CD8-positive, alpha-beta memory T cell (primary cell): ENCODE data around the gene MACROD2. TPM values are rescaled to one million over a fixed set of nuclear protein-coding genes. Genes with fewer than 3 reads are reported as not detected.

ENCODE experiments used
- CTCF ChIA-PET: fragments of 350-600 bp; sonication (Branson Sonifier 250); formaldehyde crosslinking; loops from one replicate; lab custom pipeline; 2021; ENCODE audit warnings: antibody characterized with exemption; lab: Charles Lee
- POLR2A ChIA-PET: fragments of 350-600 bp; sonication (Branson Sonifier 250); formaldehyde crosslinking; loops from one replicate; lab custom pipeline; 2021; ENCODE audit warnings: antibody characterized with exemption; lab: Charles Lee
- DNase-seq, 5 donors: peaks; one replicate each; pipeline versions ENCODE4 v3.0.0 to v3.0.0-alpha.2; 2020 to 2022; ENCODE audit warnings: mixed read lengths in 1 of 5
- H3K27ac ChIP-seq: one replicate; pipeline ENCODE4 v1.7.0; 2013; ENCODE audit warnings: low read depth, mild to moderate bottlenecking, low read length, moderate library complexity
- H3K27me3 ChIP-seq: 2 replicates; pipeline ENCODE4 v1.7.0; 2013; ENCODE audit warnings: low read length, mild to moderate bottlenecking; ENCODE audit not compliant: insufficient read depth, poor library complexity, severe bottlenecking
- H3K36me3 ChIP-seq: 2 replicates; pipeline ENCODE4 v1.7.0; 2013; ENCODE audit warnings: mild to moderate bottlenecking, low read length, moderate library complexity; ENCODE audit not compliant: insufficient read depth
- H3K4me1 ChIP-seq: 2 replicates; pipeline ENCODE4 v1.7.0; 2013; ENCODE audit warnings: mild to moderate bottlenecking, low read length, moderate library complexity; ENCODE audit not compliant: insufficient read depth
- H3K4me3 ChIP-seq: 2 replicates; pipeline ENCODE4 v1.7.0; 2013; ENCODE audit warnings: mild to moderate bottlenecking, low read length
- H3K9me3 ChIP-seq: 2 replicates; pipeline ENCODE4 v1.7.0; 2013; ENCODE audit warnings: mild to moderate bottlenecking, low read length
- H3K27ac Mint-ChIP-seq, 8 donors: one replicate each; pipeline ENCODE4 v1.8.0; 2020 to 2021; ENCODE audit warnings: mixed read lengths in 8 of 8, mild to moderate bottlenecking in 6 of 8, inconsistent platforms in 3 of 8, moderate library complexity in 3 of 8
- H3K27me3 Mint-ChIP-seq, 2 donors: one replicate each; pipeline ENCODE4 v1.8.0; 2020 to 2021; ENCODE audit warnings: mixed read lengths in 2 of 2, mild to moderate bottlenecking in 1 of 2, moderate library complexity in 1 of 2
- H3K36me3 Mint-ChIP-seq, 3 donors: one replicate each; pipeline ENCODE4 v1.8.0; 2020 to 2021; ENCODE audit warnings: mixed read lengths in 3 of 3, inconsistent platforms in 1 of 3, mild to moderate bottlenecking in 1 of 3
- H3K4me1 Mint-ChIP-seq, 3 donors: one replicate each; pipeline ENCODE4 v1.8.0; 2020 to 2021; ENCODE audit warnings: mixed read lengths in 3 of 3, inconsistent platforms in 1 of 3, mild to moderate bottlenecking in 1 of 3
- H3K4me3 Mint-ChIP-seq, 7 donors: one replicate each; pipeline ENCODE4 v1.8.0; 2020 to 2021; ENCODE audit warnings: mixed read lengths in 7 of 7, mild to moderate bottlenecking in 6 of 7, moderate library complexity in 4 of 7, inconsistent platforms in 2 of 7
- H3K9me3 Mint-ChIP-seq, 5 donors: one replicate each; pipeline ENCODE4 v1.8.0; 2020 to 2022; ENCODE audit warnings: mixed read lengths in 5 of 5, mild to moderate bottlenecking in 3 of 5, moderate library complexity in 2 of 5, inconsistent platforms in 1 of 5
- polyA plus RNA-seq: library from polyadenylated mRNA; unstranded; fragments of 300-500 nt; fragmentation: Illumina TruSeq; gene quantifications from one replicate; pipeline ENCODE4 v1.2.3, GENCODE V29; 2021
- total RNA-seq, 2 experiments: library from RNA; stranded (reverse); gene quantifications; one replicate each; pipeline ENCODE4 v1.2.3, GENCODE V29; 2021

The MACROD2 gene
- total and polyA plus RNA-seq, 3 experiments from 2014 or later: not detected

DNA sequence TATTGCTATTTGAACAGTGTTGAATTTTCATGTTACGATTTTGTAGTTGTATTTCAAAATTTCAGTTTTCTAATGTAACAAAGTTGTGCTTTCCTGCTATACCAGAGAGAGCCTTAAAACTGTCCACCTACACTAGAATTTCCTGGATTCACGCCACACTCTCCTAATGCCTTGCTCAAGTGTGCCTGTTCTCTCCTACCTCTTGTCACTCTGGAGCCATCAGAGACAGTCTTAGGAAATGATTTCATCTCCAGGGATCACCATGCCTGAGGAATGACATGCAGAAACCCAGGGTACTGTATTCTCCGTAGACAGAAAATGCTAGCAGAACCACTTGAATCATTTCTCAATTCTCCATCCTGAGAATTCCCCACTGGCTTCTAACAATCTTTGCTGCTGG, 1910.3 kb downstream of the MACROD2 start:
- Histone ChIP-seq H3K4me3 (no peak overlapping the region), H3K36me3 (no peaks in the 10 kb centered on the region), H3K9me3 (no peaks in the 10 kb centered on the region), H3K4me1 (no peaks in the 10 kb centered on the region), H3K27me3 (no peaks in the 10 kb centered on the region), H3K27ac (no peak overlapping the region)
- Mint-ChIP-seq H3K36me3 (no peaks in the 10 kb centered on the region), H3K9me3 (peaks cover 8 to 23% (median 18%) of the 10 kb centered on the region in 5 donors), H3K27me3 (no peaks in the 10 kb centered on the region), H3K27ac (no peak overlapping the region), H3K4me1 (no peaks in the 10 kb centered on the region), H3K4me3 (no peak overlapping the region)
- DNase-seq: no peak
- POLR2A ChIA-PET: no interaction called here
- CTCF ChIA-PET: no interaction called here

DNA sequence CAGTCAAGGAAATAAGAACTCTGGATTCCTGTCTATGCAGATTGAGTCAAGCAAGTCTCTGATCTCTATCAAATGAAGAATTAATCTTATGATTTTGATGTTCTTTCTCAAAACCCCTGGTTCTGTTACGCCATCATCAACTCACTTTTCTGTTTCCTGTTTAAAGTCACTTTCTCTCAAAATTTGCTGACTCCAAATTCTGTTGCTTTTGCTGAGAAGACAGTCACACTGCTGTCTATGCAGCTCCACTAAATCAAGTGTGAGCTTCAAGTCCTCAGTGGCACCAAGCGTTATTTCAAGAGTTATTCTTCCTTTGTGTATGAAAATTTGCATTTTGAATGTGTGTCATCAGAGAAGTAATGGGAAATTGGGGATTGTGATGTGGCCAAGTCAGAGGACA, 1914.7 kb downstream of the MACROD2 start:
- H3K4me3 ChIP-seq: no peak overlapping the region
- Mint-ChIP-seq H3K4me3 (no peak overlapping the region), H3K4me1 (no peaks in the 10 kb centered on the region), H3K36me3 (no peaks in the 10 kb centered on the region), H3K27ac (no peak overlapping the region), H3K9me3 (peaks cover 0 to 31% (median 13%) of the 10 kb centered on the region in 5 donors), H3K27me3 (no peaks in the 10 kb centered on the region)
- H3K27me3 ChIP-seq: no peaks in the 10 kb centered on the region
- no peaks in the 10 kb centered on the region for H3K9me3 ChIP-seq
- CTCF ChIA-PET: no interaction called here
- H3K36me3 ChIP-seq: no peaks in the 10 kb centered on the region
- no peak overlapping the region for H3K27ac ChIP-seq
- H3K4me1 ChIP-seq: no peaks in the 10 kb centered on the region
- POLR2A ChIA-PET: no interaction called here
- DNase-seq: no peak

GRCh38 chr20:15911581-15911980, 1916.3 kb downstream of the MACROD2 start:
- H3K9me3 Mint-ChIP-seq: peaks cover 0 to 27% (median 12%) of the 10 kb centered on the region in 5 donors
- H3K27me3 Mint-ChIP-seq: no peaks in the 10 kb centered on the region
- ChIA-PET CTCF (no interaction called here), POLR2A (no interaction called here)
- Histone ChIP-seq H3K27me3 (no peaks in the 10 kb centered on the region), H3K27ac (no peak overlapping the region), H3K36me3 (no peaks in the 10 kb centered on the region), H3K4me3 (no peak overlapping the region), H3K4me1 (no peaks in the 10 kb centered on the region), H3K9me3 (no peaks in the 10 kb centered on the region)
- DNase-seq: no peak
- H3K4me3 Mint-ChIP-seq: no peak overlapping the region
- H3K27ac Mint-ChIP-seq: no peak overlapping the region
- H3K36me3 Mint-ChIP-seq: no peaks in the 10 kb centered on the region
- H3K4me1 Mint-ChIP-seq: no peaks in the 10 kb centered on the region

- Mint-ChIP-seq H3K9me3 (peaks cover 0 to 21% (median 9%) of the 10 kb centered on the region in 5 donors), H3K4me1 (no peaks in the 10 kb centered on the region), H3K4me3 (no peak overlapping the region), H3K36me3 (no peaks in the 10 kb centered on the region), H3K27me3 (no peaks in the 10 kb centered on the region), H3K27ac (no peak overlapping the region)
- Histone ChIP-seq H3K4me1 (no peaks in the 10 kb centered on the region), H3K9me3 (no peaks in the 10 kb centered on the region), H3K36me3 (no peaks in the 10 kb centered on the region), H3K27me3 (no peaks in the 10 kb centered on the region), H3K4me3 (no peak overlapping the region), H3K27ac (no peak overlapping the region)
- POLR2A ChIA-PET: no interaction called here
- DNase-seq: no peak
- CTCF ChIA-PET: no interaction called here
These were observed 1918.2 kb downstream of the MACROD2 start for GRCh38 chr20:15913391-15914025.

GRCh38 chr20:15916623-15917022, 1921.3 kb downstream of the MACROD2 start:
- ChIA-PET CTCF (no interaction called here), POLR2A (no interaction called here)
- no peaks in the 10 kb centered on the region for H3K36me3 Mint-ChIP-seq

GRCh38 chr20:15917283-15917682, 1922.0 kb downstream of the MACROD2 start:
- CTCF ChIA-PET: no interaction called here
- POLR2A ChIA-PET: no interaction called here
- DNase-seq: no peak
- no peaks in the 10 kb centered on the region for H3K9me3 ChIP-seq
- H3K4me3 Mint-ChIP-seq: no peak overlapping the region
- H3K27ac ChIP-seq: no peak overlapping the region
- no peak overlapping the region for H3K4me3 ChIP-seq
- H3K27ac Mint-ChIP-seq: no peak overlapping the region
- H3K4me1 ChIP-seq: no peaks in the 10 kb centered on the region
- no peaks in the 10 kb centered on the region for H3K36me3 ChIP-seq
- H3K36me3 Mint-ChIP-seq: no peaks in the 10 kb centered on the region
- H3K9me3 Mint-ChIP-seq: peaks cover 0 to 18% (median 7%) of the 10 kb centered on the region in 5 donors
- no peaks in the 10 kb centered on the region for H3K27me3 ChIP-seq
- no peaks in the 10 kb centered on the region for H3K4me1 Mint-ChIP-seq
- H3K27me3 Mint-ChIP-seq: no peaks in the 10 kb centered on the region

More at GRCh38 chr20:15916623-15917022, 1921.3 kb downstream of the MACROD2 start:
- Mint-ChIP-seq H3K27ac (peak overlapping the region in 1 of 8 donors; percentile 56), H3K4me1 (no peaks in the 10 kb centered on the region), H3K27me3 (no peaks in the 10 kb centered on the region), H3K4me3 (no peak overlapping the region), H3K9me3 (peaks cover 0 to 17% (median 6%) of the 10 kb centered on the region in 5 donors)
- DNase-seq: no peak
- Histone ChIP-seq H3K4me3 (no peak overlapping the region), H3K36me3 (no peaks in the 10 kb centered on the region), H3K9me3 (no peaks in the 10 kb centered on the region), H3K27ac (no peak overlapping the region), H3K4me1 (no peaks in the 10 kb centered on the region), H3K27me3 (no peaks in the 10 kb centered on the region)

DNA sequence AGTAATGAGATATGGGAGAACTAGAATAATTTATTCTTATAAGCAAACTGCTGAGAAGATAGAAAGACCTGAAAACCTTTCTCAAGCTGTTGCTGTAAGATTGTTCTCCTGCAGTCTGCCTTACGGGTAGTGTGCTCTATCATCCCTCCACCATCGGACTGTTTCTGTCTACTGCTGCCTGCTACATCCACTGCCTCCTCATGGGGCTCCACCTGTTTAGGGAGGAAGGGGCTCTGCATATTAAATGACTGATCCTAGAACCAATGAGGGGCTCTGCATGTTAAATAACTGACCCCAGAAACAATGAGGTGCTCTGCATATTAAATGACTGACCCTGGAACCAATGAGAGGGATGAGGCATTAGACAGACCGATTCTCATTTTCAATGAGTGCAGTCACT, 1923.3 kb downstream of the MACROD2 start:
- no peaks in the 10 kb centered on the region for H3K27me3 ChIP-seq
- no peaks in the 10 kb centered on the region for H3K27me3 Mint-ChIP-seq
- no peaks in the 10 kb centered on the region for H3K4me1 ChIP-seq
- H3K9me3 Mint-ChIP-seq: peaks cover 0 to 21% (median 10%) of the 10 kb centered on the region in 5 donors
- DNase-seq: no peak
- no peaks in the 10 kb centered on the region for H3K4me1 Mint-ChIP-seq
- CTCF ChIA-PET: no interaction called here
- POLR2A ChIA-PET: no interaction called here
- no peaks in the 10 kb centered on the region for H3K9me3 ChIP-seq
- H3K36me3 Mint-ChIP-seq: no peaks in the 10 kb centered on the region
- no peak overlapping the region for H3K27ac ChIP-seq
- H3K4me3 Mint-ChIP-seq: no peak overlapping the region
- no peaks in the 10 kb centered on the region for H3K36me3 ChIP-seq
- H3K27ac Mint-ChIP-seq: no peak overlapping the region
- H3K4me3 ChIP-seq: no peak overlapping the region

- H3K27me3 Mint-ChIP-seq: no peaks in the 10 kb centered on the region
- H3K4me1 Mint-ChIP-seq: no peaks in the 10 kb centered on the region
- ChIA-PET CTCF (no interaction called here), POLR2A (no interaction called here)
- Histone ChIP-seq H3K9me3 (no peaks in the 10 kb centered on the region), H3K27ac (no peak overlapping the region), H3K27me3 (no peaks in the 10 kb centered on the region), H3K36me3 (no peaks in the 10 kb centered on the region), H3K4me3 (no peak overlapping the region), H3K4me1 (no peaks in the 10 kb centered on the region)
- no peak for DNase-seq
- peaks cover 0 to 21% (median 11%) of the 10 kb centered on the region in 5 donors for H3K9me3 Mint-ChIP-seq
- H3K4me3 Mint-ChIP-seq: no peak overlapping the region
- no peak overlapping the region for H3K27ac Mint-ChIP-seq
- no peaks in the 10 kb centered on the region for H3K36me3 Mint-ChIP-seq
These were observed 1923.8 kb downstream of the MACROD2 start for GRCh38 chr20:15919118-15919517.
